Ecto neural progenitor cell (in vitro differentiated cells): Measurements from ENCODE around the gene PCDHB1.
"Not testable (repeated sequence)": the region's sequence is repeated elsewhere in the genome, so short reads cannot be mapped to it uniquely, and the experiment has no call there.

Source experiments
- DNase-seq: peaks from one replicate; pipeline ENCODE4 v3.0.0-alpha.2; 2018; ENCODE audit warnings: low spot score

The PCDHB1 gene

DNA sequence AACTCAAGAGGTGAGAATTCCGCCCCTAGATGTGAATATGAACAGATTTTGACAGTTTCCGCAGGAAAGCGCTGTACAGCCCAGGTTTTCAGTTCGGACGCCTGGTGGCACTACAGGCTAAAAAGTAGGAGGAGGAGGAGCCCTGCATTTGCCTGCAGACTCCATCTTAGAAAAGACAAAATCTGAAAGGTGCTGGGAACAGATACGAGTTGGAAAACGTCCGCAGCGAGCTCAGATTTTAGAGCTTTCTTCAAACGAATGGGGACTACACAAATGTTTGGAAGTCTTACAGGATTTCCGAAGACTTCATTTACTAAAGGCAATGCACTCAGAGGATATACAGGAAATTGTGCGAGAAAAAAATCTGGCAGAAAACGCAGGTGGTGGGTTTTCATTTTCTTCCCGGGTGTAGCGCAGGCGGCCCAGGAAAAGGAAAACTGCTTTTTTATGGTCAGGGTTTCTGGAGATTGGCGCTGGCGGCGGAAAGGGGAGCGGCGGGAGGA lies 33.4 kb downstream of the PCDHB1 start:
- peak; percentile 69 for DNase-seq

- peak; percentile 80 for DNase-seq
Measured at GRCh38 chr5:141094481-141095262, 43.5 kb downstream of the PCDHB1 start, which contains the start of gene PCDHB2. Gene PCDHB2 (plus strand): TSS chr5:141094615. CDS start chr5:141094791, 176 bp downstream.

- DNase-seq = no peak
Measured at GRCh38 chr5:141095263-141095641, 44.1 kb downstream of the PCDHB1 start.

- DNase-seq = not testable (repeated sequence)
Measured at GRCh38 chr5:141096181-141096580, 45.0 kb downstream of the PCDHB1 start.

- DNase-seq = not testable (repeated sequence)
Measured at GRCh38 chr5:141096586-141096985, 45.4 kb downstream of the PCDHB1 start.

DNA sequence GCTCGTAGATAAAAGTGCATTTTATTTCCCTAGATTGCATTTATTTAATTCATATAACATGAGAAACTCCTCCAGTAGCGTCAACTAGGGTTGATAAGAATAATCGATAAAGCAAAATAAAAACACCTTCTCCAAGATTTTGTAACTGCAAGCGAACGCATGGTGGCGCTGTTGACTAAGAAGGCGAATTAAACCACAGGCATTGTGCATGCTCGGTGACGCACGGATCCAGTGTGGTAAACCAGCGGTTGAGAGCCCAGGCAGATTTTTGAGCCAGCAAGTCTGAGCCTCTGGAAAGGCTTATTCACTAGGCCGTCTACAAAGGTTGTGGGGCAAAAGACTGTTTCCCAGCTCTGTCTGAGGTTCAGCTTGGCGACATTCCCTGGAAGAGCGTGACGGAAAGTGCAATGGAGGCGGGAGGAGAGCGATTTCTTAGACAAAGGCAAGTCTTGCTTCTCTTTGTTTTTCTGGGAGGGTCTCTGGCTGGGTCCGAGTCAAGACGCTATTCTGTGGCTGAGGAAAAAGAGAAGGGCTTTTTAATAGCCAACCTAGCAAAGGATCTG lies 49.1 kb downstream of the PCDHB1 start, which contains the start of gene PCDHB3:
TSS of gene PCDHB3 (plus strand) at position 231 of the 563 bp plus-strand sequence. CDS start at position 408, 177 bp downstream.
- DNase-seq = no peak

GRCh38 chr5:141101059-141101458 lies 49.9 kb downstream of the PCDHB1 start:
- DNase-seq = no peak

DNA sequence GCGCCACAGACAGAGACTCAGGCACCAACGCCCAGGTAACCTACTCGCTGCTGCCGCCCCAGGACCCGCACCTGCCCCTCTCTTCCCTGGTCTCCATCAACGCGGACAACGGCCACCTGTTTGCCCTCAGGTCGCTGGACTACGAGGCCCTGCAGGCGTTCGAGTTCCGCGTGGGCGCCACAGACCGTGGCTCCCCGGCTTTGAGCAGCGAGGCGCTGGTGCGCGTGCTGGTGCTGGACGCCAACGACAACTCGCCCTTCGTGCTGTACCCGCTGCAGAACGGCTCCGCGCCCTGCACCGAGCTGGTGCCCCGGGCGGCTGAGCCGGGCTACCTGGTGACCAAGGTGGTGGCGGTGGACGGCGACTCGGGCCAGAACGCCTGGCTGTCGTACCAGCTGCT lies 50.9 kb downstream of the PCDHB1 start:
- not testable (repeated sequence) for DNase-seq

DNA sequence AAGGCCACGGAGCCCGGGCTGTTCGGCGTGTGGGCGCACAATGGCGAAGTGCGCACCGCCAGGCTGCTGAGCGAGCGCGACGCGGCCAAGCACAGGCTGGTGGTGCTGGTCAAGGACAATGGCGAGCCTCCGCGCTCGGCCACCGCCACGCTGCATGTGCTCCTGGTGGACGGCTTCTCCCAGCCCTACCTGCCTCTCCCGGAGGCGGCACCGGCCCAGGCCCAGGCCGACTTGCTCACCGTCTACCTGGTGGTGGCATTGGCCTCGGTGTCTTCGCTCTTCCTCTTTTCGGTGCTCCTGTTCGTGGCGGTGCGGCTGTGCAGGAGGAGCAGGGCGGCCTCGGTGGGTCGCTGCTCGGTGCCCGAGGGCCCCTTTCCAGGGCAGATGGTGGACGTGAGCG lies 51.3 kb downstream of the PCDHB1 start:
- not testable (repeated sequence) for DNase-seq

- DNase-seq = no peak
Measured at GRCh38 chr5:141105350-141105749, 54.2 kb downstream of the PCDHB1 start.
